Measurements from ENCODE around the gene SAP30BP.

GRCh38 chr17:75661531-75661930 is 5.6 kb upstream of the SAP30BP start:
- TF ChIP-seq SALL2 (tag by site-specific recombination; IDR thresholded peaks at IDR 0.05; ENCODE audit: borderline replicate concordance) (no peak), CTCF (tag by site-specific recombination; IDR thresholded peaks at IDR 0.05) (no peak), ZBTB21 (tag by site-specific recombination; IDR thresholded peaks at IDR 0.05) (no peak), PBX3 (CRISPR knock-in tag; IDR thresholded peaks at IDR 0.05) (no peak), FEZF1 (tag by site-specific recombination; IDR thresholded peaks at IDR 0.05) (no peak), ZNF658 (tag by site-specific recombination; IDR thresholded peaks at IDR 0.05) (no peak), ZNF18 (tag by site-specific recombination; IDR thresholded peaks at IDR 0.05) (no peak), ZNF140 (tag by site-specific recombination; IDR thresholded peaks at IDR 0.05) (no peak)

Data from HEK293 (cell line).